WTC11 (cell line): ENCODE data around the gene CD68. TPM values are rescaled to one million over a fixed set of nuclear protein-coding genes. Genes with fewer than 3 reads are reported as not detected.

Experiments used
- ATAC-seq: fragments of 200-7000 bp; cut with Tn5 transposase; 2 replicates; pipeline ENCODE4 v1.10.0; 2021; ENCODE audit warnings: mild to moderate bottlenecking, moderate library complexity
- CTCF ChIA-PET: fragments of 300-600 bp; sonication (Branson Sonifier 250); formaldehyde crosslinking; loops from one replicate; lab custom pipeline; 2021; ENCODE audit warnings: antibody characterized with exemption; lab: Charles Lee
- POLR2A ChIA-PET: fragments of 350-600 bp; sonication (Branson Sonifier 250); formaldehyde crosslinking; loops from one replicate; lab custom pipeline; 2021; ENCODE audit warnings: antibody characterized with exemption; lab: Charles Lee
- DNase-seq: peaks from one replicate; pipeline ENCODE4 v3.0.0; 2021; ENCODE audit warnings: low spot score
- H3K27ac Mint-ChIP-seq: 2 replicates; pipeline ENCODE4 v1.8.0; 2021; ENCODE audit warnings: mixed read lengths
- H3K27me3 Mint-ChIP-seq: 2 replicates; pipeline ENCODE4 v1.8.0; 2021; ENCODE audit warnings: low read depth, mild to moderate bottlenecking, moderate library complexity, mixed read lengths
- H3K36me3 Mint-ChIP-seq: 2 replicates; pipeline ENCODE4 v1.8.0; 2021; ENCODE audit warnings: mixed read lengths
- H3K4me1 Mint-ChIP-seq: 2 replicates; pipeline ENCODE4 v1.8.0; 2022; ENCODE audit warnings: mixed read lengths
- H3K4me3 Mint-ChIP-seq: 2 replicates; pipeline ENCODE4 v1.8.0; 2021; ENCODE audit warnings: mild to moderate bottlenecking, moderate library complexity, mixed read lengths
- H3K9me3 Mint-ChIP-seq: 2 replicates; pipeline ENCODE4 v1.8.0; 2021; ENCODE audit warnings: mixed read lengths
- CBFB ChIP-seq: sonication (generic); formaldehyde crosslinking; IDR thresholded peaks from 2 replicates; pipeline ENCODE4 v1.8.1; 2022; ENCODE audit warnings: mild to moderate bottlenecking, low read depth, missing genetic modification reagents
- CREB1 ChIP-seq: sonication (generic); formaldehyde crosslinking; IDR thresholded peaks from 2 replicates; pipeline ENCODE4 v1.8.0; 2023; ENCODE audit warnings: mild to moderate bottlenecking, missing genetic modification reagents
- E2F1 ChIP-seq: sonication (generic); formaldehyde crosslinking; IDR thresholded peaks from 2 replicates; pipeline ENCODE4 v1.8.0; 2022; ENCODE audit warnings: mild to moderate bottlenecking, missing genetic modification reagents
- ELF4 ChIP-seq: sonication (generic); formaldehyde crosslinking; IDR thresholded peaks from 2 replicates; pipeline ENCODE4 v1.8.1; 2022; ENCODE audit warnings: low read depth, mild to moderate bottlenecking, moderate library complexity, missing genetic modification reagents
- ETV6 ChIP-seq: sonication (generic); formaldehyde crosslinking; IDR thresholded peaks from 2 replicates; pipeline ENCODE4 v1.8.1; 2022; ENCODE audit warnings: mild to moderate bottlenecking, missing genetic modification reagents
- HMGA2 ChIP-seq: fragments of 250-450 bp; sonication (Bioruptor Pico); IDR thresholded peaks from 2 replicates; pipeline ENCODE4 v1.4.0; 2021; ENCODE audit warnings: mild to moderate bottlenecking, moderate library complexity
- JUN ChIP-seq: sonication (generic); formaldehyde crosslinking; IDR thresholded peaks from 2 replicates; pipeline ENCODE4 v1.8.0; 2023; ENCODE audit warnings: mild to moderate bottlenecking, missing genetic modification reagents
- MYBL2 ChIP-seq: sonication (generic); formaldehyde crosslinking; IDR thresholded peaks from 2 replicates; pipeline ENCODE4 v1.8.1; 2023; ENCODE audit warnings: mild to moderate bottlenecking, moderate library complexity, missing genetic modification reagents
- NFE2L1 ChIP-seq: sonication (generic); formaldehyde crosslinking; IDR thresholded peaks from 2 replicates; pipeline ENCODE4 v1.8.1; 2023; ENCODE audit warnings: missing genetic modification reagents
- RELA ChIP-seq: sonication (generic); formaldehyde crosslinking; IDR thresholded peaks from 2 replicates; pipeline ENCODE4 v1.8.1; 2022; ENCODE audit warnings: missing genetic modification reagents, mild to moderate bottlenecking, borderline replicate concordance
- SMAD3 ChIP-seq: sonication (generic); formaldehyde crosslinking; IDR thresholded peaks from 2 replicates; pipeline ENCODE4 v1.8.0; 2022; ENCODE audit warnings: missing genetic modification reagents, mild to moderate bottlenecking, borderline replicate concordance
- SP1 ChIP-seq: sonication (generic); formaldehyde crosslinking; conservative IDR thresholded peaks from 2 replicates; pipeline ENCODE4 v1.8.1; 2022; ENCODE audit warnings: missing genetic modification reagents
- ZBTB21 ChIP-seq: sonication (generic); formaldehyde crosslinking; IDR thresholded peaks from 2 replicates; pipeline ENCODE4 v1.8.1; 2023; ENCODE audit warnings: mild to moderate bottlenecking, missing genetic modification reagents, borderline replicate concordance
- ZMAT4 ChIP-seq: fragments of 250-450 bp; sonication (Bioruptor Pico); IDR thresholded peaks from 2 replicates; pipeline ENCODE4 v1.9.0; 2021; ENCODE audit warnings: mild to moderate bottlenecking
- ZNF121 ChIP-seq: sonication (generic); formaldehyde crosslinking; IDR thresholded peaks from 2 replicates; pipeline ENCODE4 v1.8.0; 2023; ENCODE audit warnings: missing genetic modification reagents
- ZNF281 ChIP-seq: sonication (generic); formaldehyde crosslinking; IDR thresholded peaks from 2 replicates; pipeline ENCODE4 v1.8.0; 2023; ENCODE audit warnings: mild to moderate bottlenecking, missing genetic modification reagents
- ZNF671 ChIP-seq: fragments of 250-450 bp; sonication (Bioruptor Pico); IDR thresholded peaks from 2 replicates; pipeline ENCODE4 v1.8.0; 2021; ENCODE audit warnings: mild to moderate bottlenecking
- total RNA-seq: library from RNA; stranded (reverse); gene quantifications from 3 replicates; pipeline ENCODE4 v1.2.3, GENCODE V29; 2021
- TF ChIP-seq, protein P1 (sequence below): sonication (generic); formaldehyde crosslinking; IDR thresholded peaks from 2 replicates; pipeline ENCODE4 v1.8.0; 2022; ENCODE audit warnings: mild to moderate bottlenecking, missing genetic modification reagents
- TF ChIP-seq, protein P2 (sequence below): sonication (generic); formaldehyde crosslinking; IDR thresholded peaks from 2 replicates; pipeline ENCODE4 v1.8.1; 2022; ENCODE audit warnings: low read depth, missing genetic modification reagents, borderline replicate concordance
- TF ChIP-seq, protein P3 (sequence below): sonication (generic); formaldehyde crosslinking; IDR thresholded peaks from 2 replicates; pipeline ENCODE4 v1.8.0; 2022; ENCODE audit warnings: mild to moderate bottlenecking, missing genetic modification reagents

The CD68 gene
- total RNA-seq, 1 experiment from 2014 or later: 0.72 TPM

- DNase-seq (no peak), ATAC-seq (no peak; the same call in 1 of the 2 replicates)
- ChIA-PET POLR2A (interaction anchor here (0.8 to 1.2 kb wide), 2 partner anchors 15 to 20 kb away, joined by 3 to 4 read pairs; no protein-coding TSS in a partner anchor), CTCF (interaction anchor here (0.6 to 3.3 kb wide), 24 partner anchors 9 to 522 kb away, joined by 3 to 31 read pairs (median 5); partner anchors contain the start of genes CHRNB1, FGF11, FXR2 and PLSCR3)
- Mint-ChIP-seq H3K9me3 (no peaks in the 10 kb centered on the region), H3K36me3 (no peaks in the 10 kb centered on the region), H3K4me1 (peaks cover 53% of the 10 kb centered on the region), H3K27me3 (no peaks in the 10 kb centered on the region; the same call in 1 of the 2 replicates)
- TF ChIP-seq, protein P1, sequence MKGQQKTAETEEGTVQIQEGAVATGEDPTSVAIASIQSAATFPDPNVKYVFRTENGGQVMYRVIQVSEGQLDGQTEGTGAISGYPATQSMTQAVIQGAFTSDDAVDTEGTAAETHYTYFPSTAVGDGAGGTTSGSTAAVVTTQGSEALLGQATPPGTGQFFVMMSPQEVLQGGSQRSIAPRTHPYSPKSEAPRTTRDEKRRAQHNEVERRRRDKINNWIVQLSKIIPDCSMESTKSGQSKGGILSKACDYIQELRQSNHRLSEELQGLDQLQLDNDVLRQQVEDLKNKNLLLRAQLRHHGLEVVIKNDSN (CRISPR knock-in tag): no peak
- TF ChIP-seq ZNF121 (CRISPR knock-in tag) (0 out of 2 replicates have a peak, but pooled peaks have one; percentile 63), ZNF671 (CRISPR knock-in tag) (no peak), HMGA2 (CRISPR knock-in tag) (no peak)
- TF ChIP-seq, all 79 proteins: peak for 1
- peak overlapping the region; percentile 25; the same call in 1 of the 2 replicates for H3K4me3 Mint-ChIP-seq
- no peak overlapping the region for H3K27ac Mint-ChIP-seq
Measured at GRCh38 chr17:7557147-7557764, 22.2 kb upstream of the CD68 start.

DNA sequence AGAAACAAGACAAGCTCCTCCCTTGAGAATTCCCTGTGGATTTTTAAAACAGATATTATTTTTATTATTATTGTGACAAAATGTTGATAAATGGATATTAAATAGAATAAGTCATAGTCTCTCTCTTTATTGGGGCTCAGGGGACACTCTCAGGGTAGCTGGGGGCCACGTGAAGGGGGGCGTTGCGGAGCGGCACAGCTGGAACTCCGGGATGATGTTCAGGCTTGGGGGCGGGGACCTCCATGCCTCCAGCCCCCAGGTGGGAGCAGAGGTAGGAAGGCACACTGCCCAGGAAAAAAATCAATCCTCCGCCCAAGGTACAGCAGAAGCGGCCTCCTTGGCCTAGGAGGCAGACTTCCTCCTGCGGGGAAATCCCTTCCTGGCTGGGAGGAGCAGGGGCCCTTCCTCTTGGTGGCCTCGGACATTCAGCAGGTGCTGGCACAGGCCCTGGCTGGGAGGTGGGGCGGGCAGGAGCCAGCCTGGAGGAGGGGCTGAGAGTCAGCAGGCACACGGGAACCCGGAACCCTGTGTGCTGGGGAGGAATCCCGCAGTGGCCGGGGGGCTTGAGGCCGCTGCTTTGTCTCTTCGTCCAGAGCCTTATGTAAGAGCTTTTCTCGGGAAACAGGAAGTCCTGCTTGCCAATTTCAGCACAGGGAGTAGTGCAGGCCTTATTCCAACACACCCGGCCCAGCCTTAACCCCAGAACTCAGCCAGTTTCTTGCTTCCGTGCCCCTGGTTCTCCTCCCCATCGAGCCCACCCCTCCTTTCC lies 21.5 kb upstream of the CD68 start:
- H3K4me3 Mint-ChIP-seq: peak overlapping the region; percentile 57
- POLR2A ChIA-PET: interaction anchor here (0.8 to 1.2 kb wide), 2 partner anchors 14 to 19 kb away, joined by 3 to 4 read pairs; no protein-coding TSS in a partner anchor

DNA sequence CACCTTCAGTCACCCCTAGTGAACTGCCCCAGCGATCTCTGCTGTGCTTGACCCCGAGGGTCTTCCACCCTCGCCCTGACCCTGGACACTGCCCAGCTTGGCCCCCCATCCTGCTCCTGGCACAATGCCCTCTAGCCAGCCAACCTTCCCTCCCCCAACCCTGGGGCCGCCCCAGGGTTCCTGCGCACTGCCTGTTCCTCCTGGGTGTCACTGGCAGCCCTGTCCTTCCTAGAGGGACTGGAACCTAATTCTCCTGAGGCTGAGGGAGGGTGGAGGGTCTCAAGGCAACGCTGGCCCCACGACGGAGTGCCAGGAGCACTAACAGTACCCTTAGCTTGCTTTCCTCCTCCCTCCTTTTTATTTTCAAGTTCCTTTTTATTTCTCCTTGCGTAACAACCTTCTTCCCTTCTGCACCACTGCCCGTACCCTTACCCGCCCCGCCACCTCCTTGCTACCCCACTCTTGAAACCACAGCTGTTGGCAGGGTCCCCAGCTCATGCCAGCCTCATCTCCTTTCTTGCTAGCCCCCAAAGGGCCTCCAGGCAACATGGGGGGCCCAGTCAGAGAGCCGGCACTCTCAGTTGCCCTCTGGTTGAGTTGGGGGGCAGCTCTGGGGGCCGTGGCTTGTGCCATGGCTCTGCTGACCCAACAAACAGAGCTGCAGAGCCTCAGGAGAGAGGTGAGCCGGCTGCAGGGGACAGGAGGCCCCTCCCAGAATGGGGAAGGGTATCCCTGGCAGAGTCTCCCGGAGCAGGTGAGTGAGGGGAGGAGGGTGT lies 20.7 kb upstream of the CD68 start, which contains the start of gene TNFSF13:
Gene TNFSF13 (plus strand): TSS at position 207 of the 776 bp plus-strand sequence. CDS start 290 bp downstream, at position 497.
- POLR2A ChIA-PET: interaction anchor here (1.2 kb wide), 1 partner anchor 13 kb away, joined by 4 read pairs; no protein-coding TSS in a partner anchor
- TF ChIP-seq, protein P2, sequence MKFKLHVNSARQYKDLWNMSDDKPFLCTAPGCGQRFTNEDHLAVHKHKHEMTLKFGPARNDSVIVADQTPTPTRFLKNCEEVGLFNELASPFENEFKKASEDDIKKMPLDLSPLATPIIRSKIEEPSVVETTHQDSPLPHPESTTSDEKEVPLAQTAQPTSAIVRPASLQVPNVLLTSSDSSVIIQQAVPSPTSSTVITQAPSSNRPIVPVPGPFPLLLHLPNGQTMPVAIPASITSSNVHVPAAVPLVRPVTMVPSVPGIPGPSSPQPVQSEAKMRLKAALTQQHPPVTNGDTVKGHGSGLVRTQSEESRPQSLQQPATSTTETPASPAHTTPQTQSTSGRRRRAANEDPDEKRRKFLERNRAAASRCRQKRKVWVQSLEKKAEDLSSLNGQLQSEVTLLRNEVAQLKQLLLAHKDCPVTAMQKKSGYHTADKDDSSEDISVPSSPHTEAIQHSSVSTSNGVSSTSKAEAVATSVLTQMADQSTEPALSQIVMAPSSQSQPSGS (CRISPR knock-in tag): no peak
- TF ChIP-seq RELA (CRISPR knock-in tag): no peak
- no peak for TF ChIP-seq E2F1 (CRISPR knock-in tag)
- TF ChIP-seq ZMAT4 (CRISPR knock-in tag): no peak
- TF ChIP-seq CREB1 (CRISPR knock-in tag): no peak
- TF ChIP-seq JUN: no peak
- no peak for TF ChIP-seq ELF4
- no peak for TF ChIP-seq NFE2L1
- TF ChIP-seq MYBL2 (CRISPR knock-in tag): no peak
- TF ChIP-seq ZBTB21: no peak

More for the DNA sequence above, 21.5 kb upstream of the CD68 start:
- ATAC-seq (peak; percentile 38), DNase-seq (peak; percentile 75)
- peaks cover 60% of the 10 kb centered on the region for H3K4me1 Mint-ChIP-seq
- CTCF ChIA-PET: interaction anchor here (0.6 to 3.3 kb wide), 24 partner anchors 8 to 521 kb away, joined by 3 to 31 read pairs (median 5); partner anchors contain the start of genes CHRNB1, FGF11, FXR2 and PLSCR3
- no peaks in the 10 kb centered on the region for H3K9me3 Mint-ChIP-seq
- peak; percentile 54; the same call in 1 of the 2 replicates for TF ChIP-seq SP1 (CRISPR knock-in tag)
- TF ChIP-seq SMAD3 (CRISPR knock-in tag): no peak
- TF ChIP-seq ZNF281 (CRISPR knock-in tag): peak; percentile 80; the same call in 1 of the 2 replicates
- TF ChIP-seq, protein P3, sequence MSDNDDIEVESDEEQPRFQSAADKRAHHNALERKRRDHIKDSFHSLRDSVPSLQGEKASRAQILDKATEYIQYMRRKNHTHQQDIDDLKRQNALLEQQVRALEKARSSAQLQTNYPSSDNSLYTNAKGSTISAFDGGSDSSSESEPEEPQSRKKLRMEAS: peak; percentile 66; the same call in 1 of the 2 replicates
- TF ChIP-seq ETV6 (CRISPR knock-in tag): peak; percentile 66; the same call in 1 of the 2 replicates
- no peak for TF ChIP-seq CBFB (CRISPR knock-in tag)
- H3K36me3 Mint-ChIP-seq: peaks cover 4% of the 10 kb centered on the region; the same call in 1 of the 2 replicates
- H3K27me3 Mint-ChIP-seq: no peaks in the 10 kb centered on the region; the same call in 1 of the 2 replicates
- peak overlapping the region; percentile 92 for H3K27ac Mint-ChIP-seq

More for the DNA sequence above, 20.7 kb upstream of the CD68 start, which contains the start of gene TNFSF13:
- peak within 1 kb of the TSS; percentile 92 for H3K27ac Mint-ChIP-seq
- H3K9me3 Mint-ChIP-seq: no peaks in the 10 kb centered on the region
- no peak for DNase-seq
- H3K27me3 Mint-ChIP-seq: no peaks in the 10 kb centered on the region; the same call in 1 of the 2 replicates
- CTCF ChIA-PET: interaction anchor here (0.5 to 3.6 kb wide), 10 partner anchors 9 to 203 kb away, joined by 3 to 79 read pairs (median 6); partner anchors contain the start of genes FGF11, PLSCR3, SOX15 and TMEM102
- H3K4me3 Mint-ChIP-seq: peak within 1 kb of the TSS; percentile 57
- peaks cover 4% of the 10 kb centered on the region; the same call in 1 of the 2 replicates for H3K36me3 Mint-ChIP-seq
- no peak for ATAC-seq
- peaks cover 60% of the 10 kb centered on the region for H3K4me1 Mint-ChIP-seq
